ENCODE measurements around the gene TMEM150C. TPM values are rescaled to one million over a fixed set of nuclear protein-coding genes. Genes with fewer than 3 reads are reported as not detected.

Gene TMEM150C
- total RNA-seq, 2 experiments from 2014 or later: not detected

GRCh38 chr4:82513382-82513781 is 48.4 kb downstream of the TMEM150C start:
- Mint-ChIP-seq H3K4me3 (no peak overlapping the region), H3K27ac (no peak overlapping the region), H3K9me3 (no peaks in the 10 kb centered on the region), H3K4me1 (peaks cover 3% of the 10 kb centered on the region), H3K27me3 (peaks cover 19% of the 10 kb centered on the region), H3K36me3 (no peaks in the 10 kb centered on the region)
- DNase-seq: no peak

GRCh38 chr4:82510216-82510615 is 51.6 kb downstream of the TMEM150C start:
- H3K4me1 Mint-ChIP-seq: peaks cover 3% of the 10 kb centered on the region
- DNase-seq: no peak

GRCh38 chr4:82508806-82509428 is 52.9 kb downstream of the TMEM150C start:
- H3K27ac Mint-ChIP-seq: no peak overlapping the region
- no peaks in the 10 kb centered on the region for H3K9me3 Mint-ChIP-seq
- H3K4me1 Mint-ChIP-seq: peaks cover 3% of the 10 kb centered on the region
- H3K36me3 Mint-ChIP-seq: no peaks in the 10 kb centered on the region
- peaks cover 19% of the 10 kb centered on the region for H3K27me3 Mint-ChIP-seq
- no peak overlapping the region for H3K4me3 Mint-ChIP-seq
- no peak for DNase-seq

More at GRCh38 chr4:82510216-82510615, 51.6 kb downstream of the TMEM150C start:
- no peak overlapping the region for H3K4me3 Mint-ChIP-seq
- H3K36me3 Mint-ChIP-seq: no peaks in the 10 kb centered on the region
- no peaks in the 10 kb centered on the region for H3K9me3 Mint-ChIP-seq
- H3K27me3 Mint-ChIP-seq: peaks cover 19% of the 10 kb centered on the region
- H3K27ac Mint-ChIP-seq: no peak overlapping the region

- peaks cover 14% of the 10 kb centered on the region for H3K27me3 Mint-ChIP-seq
- no peak for DNase-seq
- H3K36me3 Mint-ChIP-seq: no peaks in the 10 kb centered on the region
- H3K27ac Mint-ChIP-seq: no peak overlapping the region
- H3K4me3 Mint-ChIP-seq: no peak overlapping the region
- H3K4me1 Mint-ChIP-seq: peaks cover 3% of the 10 kb centered on the region
- H3K9me3 Mint-ChIP-seq: no peaks in the 10 kb centered on the region
These were observed 53.8 kb downstream of the TMEM150C start for GRCh38 chr4:82508011-82508410.

DNA sequence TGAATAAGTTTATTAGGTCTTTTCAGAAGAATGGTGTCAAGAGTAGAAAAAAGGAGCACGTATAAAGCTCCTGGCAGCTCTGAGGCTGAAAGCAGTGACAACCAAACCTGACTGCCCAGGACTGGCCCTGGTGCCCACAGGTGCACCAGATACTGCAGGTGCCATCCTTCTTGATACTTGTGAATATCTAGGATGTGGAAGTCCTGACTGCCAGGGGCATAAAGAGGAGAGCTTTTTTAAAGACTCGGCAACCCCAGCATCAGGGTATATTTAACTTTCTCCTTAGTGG is 60.7 kb downstream of the TMEM150C start:
- no peaks in the 10 kb centered on the region for H3K4me1 Mint-ChIP-seq
- H3K27ac Mint-ChIP-seq: no peak overlapping the region
- no peak for DNase-seq
- H3K27me3 Mint-ChIP-seq: no peaks in the 10 kb centered on the region
- no peaks in the 10 kb centered on the region for H3K9me3 Mint-ChIP-seq
- H3K4me3 Mint-ChIP-seq: no peak overlapping the region
- no peaks in the 10 kb centered on the region for H3K36me3 Mint-ChIP-seq

DNA sequence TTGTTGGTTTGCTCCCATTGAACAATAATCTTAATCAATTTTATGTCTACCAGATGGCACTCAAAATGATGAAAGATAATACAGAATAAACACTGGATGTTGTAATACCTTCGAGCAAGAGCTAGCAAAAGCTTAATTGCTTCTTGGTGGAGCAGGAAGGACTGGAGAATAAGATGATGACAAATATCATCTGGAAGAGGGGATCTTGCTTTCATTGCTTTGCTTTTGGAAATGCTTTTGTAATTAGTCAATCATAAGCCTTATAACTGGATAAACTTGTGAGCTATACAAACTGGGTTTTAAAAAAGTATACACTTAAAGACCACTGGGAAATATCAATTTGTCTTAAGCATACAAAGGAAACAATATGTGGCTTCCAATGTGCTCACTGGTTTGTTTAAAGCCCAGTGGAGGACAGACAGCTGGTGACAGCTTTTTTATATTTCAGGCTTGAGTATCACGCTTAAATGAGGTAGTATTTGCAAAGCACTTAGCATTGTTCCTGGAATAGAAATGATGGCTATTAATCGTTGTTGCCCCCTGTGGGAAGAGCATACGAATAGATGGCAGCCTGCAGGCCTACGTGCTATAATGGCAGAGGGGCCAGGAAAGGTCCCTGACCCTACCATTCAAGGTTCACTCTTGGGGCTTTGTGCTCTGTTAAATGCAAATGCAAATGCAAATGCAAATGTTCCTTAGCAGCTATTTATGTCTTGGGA is 61.2 kb downstream of the TMEM150C start:
- Mint-ChIP-seq H3K27ac (no peak overlapping the region), H3K4me3 (no peak overlapping the region), H3K27me3 (no peaks in the 10 kb centered on the region), H3K4me1 (no peaks in the 10 kb centered on the region), H3K36me3 (no peaks in the 10 kb centered on the region), H3K9me3 (no peaks in the 10 kb centered on the region)
- no peak for DNase-seq

GRCh38 chr4:82499738-82500434 is 61.9 kb downstream of the TMEM150C start:
- no peak overlapping the region for H3K4me3 Mint-ChIP-seq
- DNase-seq: no peak
- H3K36me3 Mint-ChIP-seq: no peaks in the 10 kb centered on the region

DNA sequence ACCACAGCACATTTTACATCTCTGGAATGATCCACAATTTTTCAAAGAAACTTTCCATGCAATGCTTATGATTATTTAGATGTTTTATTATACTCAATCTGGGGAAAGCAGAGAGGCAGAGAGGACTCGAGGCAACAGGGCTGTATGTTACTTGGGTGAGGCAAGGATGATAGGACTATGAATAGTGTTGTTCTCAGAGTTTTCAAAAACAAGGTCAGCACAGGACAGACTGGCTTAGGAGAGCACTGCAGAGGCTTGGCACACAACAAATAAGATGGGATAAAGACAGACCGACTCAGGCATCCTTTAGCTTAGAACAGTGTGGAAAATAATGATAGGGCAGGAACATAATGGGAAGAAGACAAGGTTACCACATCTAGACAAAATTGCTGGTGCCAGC is 65.4 kb downstream of the TMEM150C start:
- no peak overlapping the region for H3K27ac Mint-ChIP-seq
- no peak for DNase-seq
- H3K4me1 Mint-ChIP-seq: no peaks in the 10 kb centered on the region
- no peak overlapping the region for H3K4me3 Mint-ChIP-seq
- no peaks in the 10 kb centered on the region for H3K27me3 Mint-ChIP-seq
- H3K9me3 Mint-ChIP-seq: no peaks in the 10 kb centered on the region
- no peaks in the 10 kb centered on the region for H3K36me3 Mint-ChIP-seq

More at GRCh38 chr4:82499738-82500434, 61.9 kb downstream of the TMEM150C start:
- Mint-ChIP-seq H3K27me3 (no peaks in the 10 kb centered on the region), H3K9me3 (no peaks in the 10 kb centered on the region), H3K4me1 (no peaks in the 10 kb centered on the region), H3K27ac (no peak overlapping the region)

GRCh38 chr4:82495666-82496065 is 66.1 kb downstream of the TMEM150C start:
- no peaks in the 10 kb centered on the region for H3K4me1 Mint-ChIP-seq
- no peak overlapping the region for H3K27ac Mint-ChIP-seq
- DNase-seq: no peak
- H3K36me3 Mint-ChIP-seq: no peaks in the 10 kb centered on the region
- H3K27me3 Mint-ChIP-seq: no peaks in the 10 kb centered on the region
- H3K4me3 Mint-ChIP-seq: no peak overlapping the region
- H3K9me3 Mint-ChIP-seq: no peaks in the 10 kb centered on the region

DNA sequence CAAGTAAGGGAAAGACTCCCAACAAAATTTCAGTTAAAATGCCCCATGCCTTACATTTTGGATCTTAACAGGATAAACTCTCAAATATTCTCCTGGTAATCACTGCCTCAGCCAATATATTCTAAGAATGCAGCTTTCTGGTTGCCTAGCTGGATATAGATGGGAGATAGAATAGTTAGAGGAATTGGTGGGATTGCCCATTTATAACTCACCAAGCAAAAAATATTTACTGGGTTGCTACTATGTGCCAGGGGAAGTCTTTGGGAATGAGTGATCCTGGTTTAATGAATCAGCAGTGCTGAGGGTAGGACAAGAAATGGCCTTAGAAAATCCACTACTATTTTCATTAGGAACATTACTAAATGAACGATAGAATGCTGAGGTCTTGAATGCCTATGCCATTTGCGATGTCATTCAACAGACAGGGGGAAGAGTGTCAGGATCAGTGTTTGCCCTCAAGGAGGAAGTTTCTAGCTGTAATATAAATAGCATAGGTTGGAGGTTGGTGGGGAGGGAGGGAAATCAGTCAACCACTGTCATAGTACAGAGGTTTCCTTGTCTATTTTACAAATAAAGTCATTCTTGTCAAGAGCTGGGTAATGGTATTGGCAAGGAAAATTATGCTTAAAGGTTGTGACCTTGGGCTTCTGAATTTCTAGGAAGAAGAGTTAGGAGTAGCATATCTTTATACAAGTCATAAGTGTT is 67.9 kb downstream of the TMEM150C start:
- H3K36me3 Mint-ChIP-seq: peaks cover 4% of the 10 kb centered on the region
- no peak overlapping the region for H3K27ac Mint-ChIP-seq
- H3K4me3 Mint-ChIP-seq: no peak overlapping the region
- DNase-seq: no peak
- H3K9me3 Mint-ChIP-seq: no peaks in the 10 kb centered on the region
- no peaks in the 10 kb centered on the region for H3K4me1 Mint-ChIP-seq
- H3K27me3 Mint-ChIP-seq: no peaks in the 10 kb centered on the region

DNA sequence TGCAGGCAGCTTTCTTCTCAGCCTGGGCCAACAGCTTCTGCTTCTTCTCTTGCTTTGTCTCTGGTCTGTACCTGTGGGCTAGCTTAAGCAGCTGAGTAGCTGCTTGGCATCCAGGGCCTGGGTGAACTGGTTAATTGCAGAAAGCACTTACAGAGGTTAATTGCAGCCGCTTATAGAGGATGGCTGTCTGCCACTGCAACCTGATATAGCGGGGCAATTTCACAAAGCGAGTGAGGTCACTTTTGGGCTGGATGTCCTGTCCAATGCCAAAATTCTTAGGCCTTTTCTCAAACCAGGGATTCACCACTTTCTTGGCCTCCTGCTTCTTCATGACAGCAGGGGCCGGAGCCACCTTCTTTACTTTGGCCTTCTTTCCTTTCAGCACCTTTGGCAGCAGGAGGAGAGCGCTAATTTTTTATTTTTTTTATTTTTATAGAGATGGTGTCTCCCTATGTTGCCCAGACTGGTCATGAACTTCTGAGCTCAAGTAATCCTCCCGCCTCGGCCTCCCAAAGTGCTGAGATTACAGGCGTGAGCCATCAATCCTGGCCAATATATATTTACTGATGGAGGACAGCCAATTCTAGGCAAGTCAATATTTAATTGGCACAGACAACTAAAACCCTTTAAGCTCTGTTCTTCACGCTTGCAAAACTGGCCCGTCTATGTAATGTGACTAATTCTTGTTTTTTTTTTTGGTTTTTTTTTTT is 70.4 kb downstream of the TMEM150C start:
- Mint-ChIP-seq H3K27ac (no peak overlapping the region), H3K36me3 (peaks cover 4% of the 10 kb centered on the region), H3K4me3 (no peak overlapping the region), H3K27me3 (no peaks in the 10 kb centered on the region), H3K9me3 (no peaks in the 10 kb centered on the region), H3K4me1 (no peaks in the 10 kb centered on the region)
- DNase-seq: no peak

- Mint-ChIP-seq H3K27ac (no peak overlapping the region), H3K36me3 (peaks cover 4% of the 10 kb centered on the region)
These were observed 71.8 kb downstream of the TMEM150C start for GRCh38 chr4:82489987-82490386.

GRCh38 chr4:82489076-82489475 is 72.7 kb downstream of the TMEM150C start:
- H3K36me3 Mint-ChIP-seq: peaks cover 4% of the 10 kb centered on the region
- H3K4me3 Mint-ChIP-seq: no peak overlapping the region
- DNase-seq: no peak

More at GRCh38 chr4:82489987-82490386, 71.8 kb downstream of the TMEM150C start:
- H3K9me3 Mint-ChIP-seq: no peaks in the 10 kb centered on the region
- no peak for DNase-seq
- H3K4me1 Mint-ChIP-seq: no peaks in the 10 kb centered on the region
- no peak overlapping the region for H3K4me3 Mint-ChIP-seq
- no peaks in the 10 kb centered on the region for H3K27me3 Mint-ChIP-seq

GRCh38 chr4:82484996-82485783 is 76.6 kb downstream of the TMEM150C start:
- H3K27ac Mint-ChIP-seq: no peak overlapping the region
- DNase-seq: no peak
- peaks cover 5% of the 10 kb centered on the region for H3K36me3 Mint-ChIP-seq
- no peaks in the 10 kb centered on the region for H3K9me3 Mint-ChIP-seq
- no peaks in the 10 kb centered on the region for H3K27me3 Mint-ChIP-seq
- H3K4me3 Mint-ChIP-seq: no peak overlapping the region
- no peaks in the 10 kb centered on the region for H3K4me1 Mint-ChIP-seq

More at GRCh38 chr4:82489076-82489475, 72.7 kb downstream of the TMEM150C start:
- no peak overlapping the region for H3K27ac Mint-ChIP-seq
- H3K4me1 Mint-ChIP-seq: no peaks in the 10 kb centered on the region
- H3K27me3 Mint-ChIP-seq: no peaks in the 10 kb centered on the region
- no peaks in the 10 kb centered on the region for H3K9me3 Mint-ChIP-seq
